PC-9 (cell line): Measurements from ENCODE around the gene HMSD.

Experiments used
- CTCF ChIP-seq: fragments of 200-600 bp; sonication (generic); conservative IDR thresholded peaks from 2 replicates; pipeline ENCODE4 v1.6.1; 2017; ENCODE audit warnings: mixed run types, antibody characterized with exemption, mild to moderate bottlenecking, moderate library complexity
- EZH2 ChIP-seq: fragments of 200-600 bp; sonication (generic); IDR thresholded peaks from 2 replicates; pipeline ENCODE4 v1.8.0; 2017; ENCODE audit warnings: antibody characterized with exemption, low read depth

DNA sequence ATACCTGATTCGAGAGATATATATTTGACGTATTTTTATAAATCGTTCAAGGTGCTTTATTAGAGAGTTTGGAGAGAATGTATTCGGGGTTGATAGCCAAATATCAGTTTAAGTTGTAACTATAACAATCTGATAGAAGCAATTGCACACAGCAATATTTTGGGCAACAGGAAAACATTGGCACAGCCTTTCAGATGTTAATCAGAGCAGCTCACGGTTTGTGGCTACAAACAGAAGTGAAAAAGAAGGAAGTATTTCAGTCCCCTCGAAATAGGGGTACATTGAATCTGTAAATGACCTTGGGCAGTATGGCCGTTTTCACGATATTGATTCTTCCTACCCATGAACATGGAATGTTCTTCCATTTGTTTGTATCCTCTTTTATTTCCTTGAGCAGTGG lies 20.8 kb upstream of the HMSD start:
- TF ChIP-seq CTCF (no peak), EZH2 (no peak)
